GM19372 (cell line): ENCODE results near the gene CRB3.

Source experiments
- ATAC-seq: cut with Tn5 transposase; IDR thresholded peaks from one replicate; pipeline ENCODE4 v1.9.1; 2021; ENCODE audit warnings: mild to moderate bottlenecking, low read depth, moderate library complexity; ENCODE audit not compliant: unreplicated experiment

Gene CRB3

DNA sequence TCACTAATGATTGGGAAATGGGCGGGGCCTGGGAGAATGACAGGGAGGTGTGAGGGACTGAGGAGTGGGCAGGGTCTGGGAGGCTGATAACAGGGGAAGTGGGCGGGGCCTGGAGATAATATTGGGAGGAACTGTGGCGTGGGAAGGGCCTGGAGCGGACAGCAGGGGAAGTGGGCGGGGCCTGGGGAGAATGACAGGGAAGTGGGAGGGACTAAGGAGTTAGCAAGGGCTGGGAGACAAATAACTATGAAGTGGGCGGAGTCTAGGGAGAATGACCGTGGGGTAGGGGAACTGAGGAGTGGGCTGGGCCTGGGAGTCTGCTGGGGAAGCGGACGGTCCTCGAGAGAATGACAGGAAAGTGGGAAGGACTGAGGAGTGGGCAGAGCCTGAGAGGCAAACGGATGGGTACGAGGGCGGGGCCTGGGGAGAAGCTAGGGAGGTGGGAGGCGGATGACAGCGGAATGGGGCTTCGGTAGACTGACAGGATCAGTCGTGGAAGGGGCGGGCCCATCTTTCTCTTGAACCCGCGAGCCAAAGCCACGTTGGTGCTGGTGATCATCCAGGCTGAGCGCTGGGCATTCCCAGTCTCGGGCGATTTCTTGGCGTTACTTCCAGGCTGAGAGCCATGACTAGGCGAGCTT is 52.1 kb downstream of the CRB3 start:
- no peak for ATAC-seq
